Activated CD4-positive, alpha-beta T cell treated with anti-CD3 and anti-CD28 coated beads, Interleukin-2, amount 10 ng/mL, durations not matched to agents 24 days and 14 days (primary cell): Measurements from ENCODE around the gene STK39. TPM values are rescaled to one million over a fixed set of nuclear protein-coding genes. Genes with fewer than 3 reads are reported as not detected.
A peak's percentile ranks its signal among the peaks of the same experiment; 100 is the strongest.

ENCODE experiments used
- DNase-seq: peaks from one replicate; pipeline ENCODE4 v3.0.0; 2022
- H3K27ac Mint-ChIP-seq: one replicate; pipeline ENCODE4 v1.8.0; 2022; ENCODE audit warnings: mild to moderate bottlenecking, mixed read lengths
- H3K27me3 Mint-ChIP-seq: one replicate; pipeline ENCODE4 v1.8.0; 2022; ENCODE audit warnings: mixed read lengths
- H3K36me3 Mint-ChIP-seq: one replicate; pipeline ENCODE4 v1.8.0; 2022; ENCODE audit warnings: low read depth, mild to moderate bottlenecking, mixed read lengths
- H3K4me1 Mint-ChIP-seq: one replicate; pipeline ENCODE4 v1.8.0; 2021; ENCODE audit warnings: mixed read lengths
- H3K4me3 Mint-ChIP-seq: one replicate; pipeline ENCODE4 v1.8.0; 2022; ENCODE audit warnings: mild to moderate bottlenecking, moderate library complexity, mixed read lengths
- H3K9me3 Mint-ChIP-seq: one replicate; pipeline ENCODE4 v1.8.0; 2021; ENCODE audit warnings: mixed read lengths
- intact Hi-C: fragments of 100-400 bp; cut with micrococcal nuclease; formaldehyde crosslinking; loops from one replicate; pipeline ENCODE4 v1.15.1; 2023
- total RNA-seq: library from RNA; stranded (reverse); gene quantifications from 2 replicates; pipeline ENCODE4 v1.2.3, GENCODE V29; 2022

The STK39 gene
- total RNA-seq, 1 donor from 2014 or later = 40.9 TPM

DNA sequence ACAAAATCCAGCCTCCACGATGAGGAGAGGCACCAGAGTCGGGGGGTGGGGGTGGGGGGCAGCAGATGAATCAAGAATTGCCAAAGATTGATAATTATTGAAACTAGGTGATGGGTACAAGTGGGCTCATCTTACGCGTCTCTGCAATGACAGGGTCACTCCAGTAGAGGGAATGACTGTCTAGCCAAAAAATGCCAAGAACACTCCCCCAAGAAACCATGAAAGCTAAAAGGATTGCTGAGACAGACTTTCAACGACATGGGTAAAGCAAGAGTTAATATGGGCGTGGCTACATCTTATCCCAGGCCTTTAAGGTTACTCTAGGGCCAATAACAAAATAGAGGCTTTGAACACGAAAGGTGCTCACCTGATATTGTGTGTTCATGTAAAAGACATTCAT lies 86.5 kb downstream of the STK39 start:
- DNase-seq = no peak
- Mint-ChIP-seq H3K36me3 (peaks cover 14% of the 10 kb centered on the region), H3K9me3 (no peaks in the 10 kb centered on the region), H3K27ac (no peak overlapping the region), H3K27me3 (no peaks in the 10 kb centered on the region), H3K4me3 (no peak overlapping the region), H3K4me1 (peaks cover 17% of the 10 kb centered on the region)
- intact Hi-C loops = loop anchor here (10.0 kb wide), 2 partner anchors 174 to 334 kb away; no protein-coding TSS in a partner anchor

DNA sequence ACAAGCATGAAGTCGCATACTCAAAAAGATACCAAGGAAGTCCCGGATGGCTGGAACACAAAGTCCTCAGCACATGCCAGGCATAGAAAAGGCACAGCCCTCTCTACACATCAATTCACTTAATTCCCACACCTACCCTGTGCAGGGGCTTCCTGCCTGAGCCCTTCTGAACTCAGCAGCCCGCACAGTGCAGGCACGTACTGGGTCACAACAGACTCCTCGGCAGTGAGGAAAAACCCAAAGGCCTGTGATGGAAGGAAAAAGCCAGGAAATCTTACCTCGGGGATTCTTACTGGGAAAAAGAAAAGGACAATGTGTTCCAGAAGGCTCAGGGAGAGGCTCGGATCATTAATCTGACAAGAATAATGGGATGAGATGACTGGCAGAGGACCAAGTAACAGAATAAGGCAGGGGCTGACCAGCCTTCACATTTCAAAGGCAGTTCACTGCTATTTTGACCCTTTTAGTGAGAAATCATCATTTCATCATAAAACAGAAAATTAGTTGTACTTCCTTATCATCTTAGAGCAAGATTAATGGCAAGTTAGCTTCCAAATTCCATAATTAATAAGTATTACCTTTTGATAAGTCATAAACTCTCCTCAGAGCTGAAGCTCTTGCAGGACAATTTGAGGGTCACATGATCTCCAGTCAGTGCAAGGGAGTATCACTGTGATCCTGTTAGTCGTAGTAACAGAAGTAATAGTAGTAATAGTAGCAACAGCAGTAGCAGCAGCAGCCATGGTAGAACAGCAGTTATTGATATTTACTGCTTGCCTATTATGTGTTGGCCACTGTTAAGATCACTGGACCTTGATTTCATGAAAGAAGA lies 87.4 kb downstream of the STK39 start:
- no peaks in the 10 kb centered on the region for H3K27me3 Mint-ChIP-seq
- H3K4me3 Mint-ChIP-seq = no peak overlapping the region
- no peak overlapping the region for H3K27ac Mint-ChIP-seq
- peaks cover 10% of the 10 kb centered on the region for H3K4me1 Mint-ChIP-seq
- no peaks in the 10 kb centered on the region for H3K9me3 Mint-ChIP-seq
- peaks cover 14% of the 10 kb centered on the region for H3K36me3 Mint-ChIP-seq
- DNase-seq = no peak
- intact Hi-C loops = loop anchor here (10.0 kb wide), 2 partner anchors 175 to 335 kb away; no protein-coding TSS in a partner anchor

DNA sequence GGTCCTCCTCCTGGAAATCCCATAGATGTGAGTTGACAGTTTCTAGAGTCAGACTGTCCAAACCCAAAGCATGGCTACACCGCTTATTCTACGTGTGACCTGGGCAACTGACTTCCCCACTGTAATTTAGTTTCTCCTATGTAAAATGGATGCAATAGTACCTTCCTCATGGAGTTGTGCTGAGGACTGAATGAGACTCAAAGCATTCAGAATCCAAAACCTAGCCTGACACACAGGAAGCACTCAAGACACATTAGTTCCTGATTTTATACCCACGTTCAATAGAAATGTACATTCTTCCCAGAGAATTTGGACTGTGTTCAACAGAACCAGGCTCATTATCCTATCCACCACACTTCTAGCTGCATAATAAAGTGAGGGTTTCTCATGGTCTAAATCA lies 88.8 kb downstream of the STK39 start:
- DNase-seq = no peak
- Mint-ChIP-seq H3K4me1 (peaks cover 9% of the 10 kb centered on the region), H3K36me3 (peaks cover 15% of the 10 kb centered on the region), H3K27me3 (no peaks in the 10 kb centered on the region), H3K4me3 (no peak overlapping the region), H3K27ac (no peak overlapping the region), H3K9me3 (no peaks in the 10 kb centered on the region)
- intact Hi-C loops = no loop called here

DNA sequence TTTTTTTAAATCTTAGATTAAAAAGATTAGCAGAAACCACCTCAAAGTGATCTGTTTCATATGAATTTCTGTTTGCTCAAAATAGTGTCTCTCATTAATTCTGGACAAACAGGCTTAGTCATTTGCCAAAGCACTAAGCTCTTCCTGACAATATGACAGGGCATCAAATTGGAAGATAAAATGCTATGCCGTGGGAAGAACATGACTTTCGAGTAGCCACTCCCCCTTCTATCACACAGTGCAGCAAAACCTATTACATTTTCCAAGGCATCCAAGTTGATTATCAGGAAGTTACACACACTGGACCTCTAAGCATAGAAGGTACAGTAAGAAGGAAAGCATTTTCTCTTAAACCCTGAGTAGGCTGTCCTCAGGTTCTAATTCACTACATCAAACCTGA lies 89.5 kb downstream of the STK39 start:
- no peaks in the 10 kb centered on the region for H3K9me3 Mint-ChIP-seq
- no peaks in the 10 kb centered on the region for H3K27me3 Mint-ChIP-seq
- no peak overlapping the region for H3K4me3 Mint-ChIP-seq
- peaks cover 8% of the 10 kb centered on the region for H3K4me1 Mint-ChIP-seq
- no peak for DNase-seq
- H3K36me3 Mint-ChIP-seq = peaks cover 9% of the 10 kb centered on the region
- intact Hi-C loops = no loop called here
- H3K27ac Mint-ChIP-seq = peak overlapping the region; percentile 29

DNA sequence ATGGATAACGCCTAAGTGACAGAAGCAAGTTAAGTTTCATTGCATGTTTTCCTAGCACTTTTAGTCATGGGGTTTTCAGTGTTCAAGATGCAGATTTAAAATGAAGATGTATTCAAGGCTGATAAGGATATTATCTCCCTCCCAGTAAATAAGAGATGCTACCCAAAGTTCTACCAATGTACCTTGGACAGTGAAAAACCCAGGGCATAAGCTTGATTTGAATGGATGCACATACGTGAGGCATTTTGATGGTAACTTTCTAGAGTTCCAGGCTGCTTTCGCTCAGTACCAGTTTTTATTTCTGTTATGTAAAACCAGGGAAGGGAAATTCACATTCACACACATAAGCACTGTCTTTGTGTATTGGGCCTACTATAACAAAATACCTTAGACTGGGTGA lies 90.3 kb downstream of the STK39 start:
- H3K4me3 Mint-ChIP-seq = no peak overlapping the region
- intact Hi-C loops = no loop called here
- no peak overlapping the region for H3K27ac Mint-ChIP-seq
- H3K9me3 Mint-ChIP-seq = no peaks in the 10 kb centered on the region
- H3K36me3 Mint-ChIP-seq = peaks cover 14% of the 10 kb centered on the region
- H3K27me3 Mint-ChIP-seq = no peaks in the 10 kb centered on the region
- DNase-seq = no peak
- H3K4me1 Mint-ChIP-seq = peaks cover 8% of the 10 kb centered on the region

- Mint-ChIP-seq H3K9me3 (no peaks in the 10 kb centered on the region), H3K4me1 (peaks cover 8% of the 10 kb centered on the region), H3K27ac (no peak overlapping the region), H3K4me3 (no peak overlapping the region), H3K27me3 (no peaks in the 10 kb centered on the region), H3K36me3 (peaks cover 14% of the 10 kb centered on the region)
- no peak for DNase-seq
- intact Hi-C loops = no loop called here
Measured at GRCh38 chr2:168156661-168157060, 90.7 kb downstream of the STK39 start.

DNA sequence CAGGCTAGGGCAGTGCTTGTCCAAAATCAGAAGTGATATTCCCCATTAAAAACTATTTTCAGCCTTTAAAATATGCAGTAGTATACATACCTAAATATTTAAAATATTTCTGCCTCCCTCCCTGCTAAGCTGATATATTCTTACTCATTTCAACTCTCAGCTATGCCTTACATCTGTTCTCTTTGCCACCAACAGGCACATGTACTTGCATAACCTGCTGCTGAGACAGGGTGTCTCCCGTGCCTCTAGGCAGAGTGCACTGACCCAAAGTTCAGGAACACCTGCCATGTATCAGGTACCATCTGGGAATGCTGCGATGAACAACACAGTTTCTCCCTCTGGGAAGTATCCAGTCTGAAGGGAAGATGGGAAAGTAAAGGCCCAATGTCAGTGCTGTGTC lies 91.7 kb downstream of the STK39 start:
- H3K4me1 Mint-ChIP-seq = peaks cover 8% of the 10 kb centered on the region
- no peaks in the 10 kb centered on the region for H3K27me3 Mint-ChIP-seq
- H3K9me3 Mint-ChIP-seq = no peaks in the 10 kb centered on the region
- H3K4me3 Mint-ChIP-seq = no peak overlapping the region
- H3K27ac Mint-ChIP-seq = no peak overlapping the region
- intact Hi-C loops = no loop called here
- DNase-seq = no peak
- H3K36me3 Mint-ChIP-seq = peaks cover 14% of the 10 kb centered on the region

GRCh38 chr2:168155046-168155445 lies 92.3 kb downstream of the STK39 start:
- Mint-ChIP-seq H3K27ac (no peak overlapping the region), H3K9me3 (no peaks in the 10 kb centered on the region), H3K4me3 (no peak overlapping the region), H3K4me1 (peaks cover 9% of the 10 kb centered on the region), H3K27me3 (no peaks in the 10 kb centered on the region), H3K36me3 (peaks cover 15% of the 10 kb centered on the region)
- no peak for DNase-seq
- intact Hi-C loops = no loop called here

- H3K27ac Mint-ChIP-seq = no peak overlapping the region
- H3K27me3 Mint-ChIP-seq = no peaks in the 10 kb centered on the region
- no peaks in the 10 kb centered on the region for H3K9me3 Mint-ChIP-seq
- H3K4me3 Mint-ChIP-seq = no peak overlapping the region
- H3K36me3 Mint-ChIP-seq = peaks cover 14% of the 10 kb centered on the region
- intact Hi-C loops = no loop called here
- DNase-seq = no peak
- peaks cover 16% of the 10 kb centered on the region for H3K4me1 Mint-ChIP-seq
Measured at GRCh38 chr2:168152902-168153530, 94.4 kb downstream of the STK39 start.

DNA sequence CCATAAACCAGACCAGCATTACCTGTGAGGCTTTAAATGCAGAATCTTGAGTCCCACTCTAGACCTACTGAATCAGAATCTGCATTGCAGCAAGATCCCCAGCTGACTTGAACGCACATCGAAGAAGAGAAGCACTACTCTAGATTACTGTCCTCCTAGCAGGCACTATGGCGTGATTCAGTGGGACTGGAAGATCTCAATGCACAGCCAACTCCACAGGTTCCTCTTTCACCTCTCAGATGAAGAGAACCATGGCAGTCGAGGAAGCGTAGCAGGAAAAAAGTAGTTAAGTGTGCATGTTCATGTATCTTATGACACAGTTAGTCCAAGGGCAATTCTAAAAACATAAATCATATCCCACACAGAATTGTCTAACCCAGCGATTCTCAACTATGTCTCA lies 97.4 kb downstream of the STK39 start:
- Mint-ChIP-seq H3K4me3 (no peak overlapping the region), H3K9me3 (no peaks in the 10 kb centered on the region), H3K4me1 (peaks cover 8% of the 10 kb centered on the region), H3K36me3 (peaks cover 11% of the 10 kb centered on the region), H3K27ac (no peak overlapping the region), H3K27me3 (no peaks in the 10 kb centered on the region)
- intact Hi-C loops = loop anchor here (10.0 kb wide), 1 partner anchor 745 kb away; the partner anchor contains the start of gene SPC25
- no peak for DNase-seq

DNA sequence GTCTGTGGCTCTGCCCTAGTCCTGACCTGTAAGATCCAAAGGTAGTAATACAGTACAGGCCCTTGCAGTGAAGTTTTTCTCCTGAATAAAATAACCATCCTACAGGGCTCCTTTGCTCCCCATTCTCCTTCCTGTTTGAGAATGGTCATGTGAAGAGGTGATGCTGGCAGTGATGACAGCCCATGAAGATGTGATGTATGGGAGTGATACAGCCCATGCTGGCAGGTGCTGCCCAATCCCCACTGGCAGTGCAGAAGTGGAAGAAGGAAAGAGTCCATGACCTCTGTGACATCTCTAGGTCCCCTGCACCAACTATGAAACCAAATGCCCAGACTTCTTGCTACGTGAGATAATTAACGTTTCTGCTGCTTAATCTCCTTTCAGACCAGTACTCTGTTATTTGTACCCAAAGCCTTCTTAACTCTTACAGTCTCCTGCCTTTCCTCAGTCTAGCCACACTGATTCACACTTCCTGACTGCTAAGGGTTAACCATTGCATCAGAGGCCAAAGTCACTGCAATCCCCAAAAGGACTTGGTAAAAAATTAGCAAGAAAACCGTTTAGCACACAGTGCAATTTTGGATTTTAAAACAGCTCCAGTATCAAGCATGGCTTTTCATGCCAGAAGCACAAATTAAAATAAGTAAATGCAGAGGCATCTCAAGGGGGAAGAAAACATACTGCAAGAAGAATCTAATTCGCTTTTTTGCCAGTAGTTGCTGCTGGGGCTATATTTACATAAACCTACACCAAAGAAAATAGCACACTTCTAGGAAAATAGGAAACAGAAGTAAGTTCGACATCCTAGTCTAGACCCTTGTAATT lies 98.0 kb downstream of the STK39 start:
- intact Hi-C loops = loop anchor here (10.0 kb wide), 1 partner anchor 745 kb away; the partner anchor contains the start of gene SPC25
- no peak for DNase-seq
- H3K4me3 Mint-ChIP-seq = no peak overlapping the region

GRCh38 chr2:168147830-168148794 lies 99.3 kb downstream of the STK39 start:
- intact Hi-C loops = loop anchor here (10.0 kb wide), 1 partner anchor 747 kb away; the partner anchor contains the start of gene SPC25
- Mint-ChIP-seq H3K9me3 (no peaks in the 10 kb centered on the region), H3K36me3 (peaks cover 9% of the 10 kb centered on the region), H3K27ac (no peak overlapping the region), H3K4me1 (peaks cover 8% of the 10 kb centered on the region), H3K4me3 (no peak overlapping the region), H3K27me3 (no peaks in the 10 kb centered on the region)
- DNase-seq = no peak

More for the DNA sequence above, 98.0 kb downstream of the STK39 start:
- Mint-ChIP-seq H3K36me3 (peaks cover 11% of the 10 kb centered on the region), H3K27ac (no peak overlapping the region), H3K9me3 (no peaks in the 10 kb centered on the region), H3K27me3 (no peaks in the 10 kb centered on the region), H3K4me1 (peaks cover 8% of the 10 kb centered on the region)
